ENCODE results near the gene CACNA1G. TPM values are rescaled to one million over a fixed set of nuclear protein-coding genes. Genes with fewer than 3 reads are reported as not detected.

Gene CACNA1G
- total and polyA plus RNA-seq, 9 of the 15 experiments (the other 6 are each of a cell fraction or from before 2014, with no cell fraction given), result 0.01 TPM; not detected in 8

- no peaks in the 10 kb centered on the region for H3K4me1 ChIP-seq (replicated peaks in 1 of 2; ENCODE audit: control insufficient read depth in 2 of 2, insufficient read depth in 2 of 2, low read length in 2 of 2)
- no peaks in the 10 kb centered on the region for H3K9me3 ChIP-seq (replicated peaks; ENCODE audit: control insufficient read depth, insufficient read depth, low read depth, low read length)
- H3K79me2 ChIP-seq (ENCODE audit: control insufficient read depth, insufficient read depth, low read length), result no peaks in the 10 kb centered on the region
- no peak for TF ChIP-seq ZSCAN29 (IDR thresholded peaks at IDR 0.05)
- TF ChIP-seq ZNF75A (CRISPR knock-in tag; IDR thresholded peaks at IDR 0.05), result no peak
- no peak for TF ChIP-seq FOXK1 (CRISPR knock-in tag; IDR thresholded peaks at IDR 0.05; ENCODE audit: borderline replicate concordance)
- no peak for TF ChIP-seq HMGN3 (IDR thresholded peaks at IDR 0.05; ENCODE audit: borderline replicate concordance, extremely low read depth, insufficient read length, low read depth, low read length)
- TF ChIP-seq, protein P1, sequence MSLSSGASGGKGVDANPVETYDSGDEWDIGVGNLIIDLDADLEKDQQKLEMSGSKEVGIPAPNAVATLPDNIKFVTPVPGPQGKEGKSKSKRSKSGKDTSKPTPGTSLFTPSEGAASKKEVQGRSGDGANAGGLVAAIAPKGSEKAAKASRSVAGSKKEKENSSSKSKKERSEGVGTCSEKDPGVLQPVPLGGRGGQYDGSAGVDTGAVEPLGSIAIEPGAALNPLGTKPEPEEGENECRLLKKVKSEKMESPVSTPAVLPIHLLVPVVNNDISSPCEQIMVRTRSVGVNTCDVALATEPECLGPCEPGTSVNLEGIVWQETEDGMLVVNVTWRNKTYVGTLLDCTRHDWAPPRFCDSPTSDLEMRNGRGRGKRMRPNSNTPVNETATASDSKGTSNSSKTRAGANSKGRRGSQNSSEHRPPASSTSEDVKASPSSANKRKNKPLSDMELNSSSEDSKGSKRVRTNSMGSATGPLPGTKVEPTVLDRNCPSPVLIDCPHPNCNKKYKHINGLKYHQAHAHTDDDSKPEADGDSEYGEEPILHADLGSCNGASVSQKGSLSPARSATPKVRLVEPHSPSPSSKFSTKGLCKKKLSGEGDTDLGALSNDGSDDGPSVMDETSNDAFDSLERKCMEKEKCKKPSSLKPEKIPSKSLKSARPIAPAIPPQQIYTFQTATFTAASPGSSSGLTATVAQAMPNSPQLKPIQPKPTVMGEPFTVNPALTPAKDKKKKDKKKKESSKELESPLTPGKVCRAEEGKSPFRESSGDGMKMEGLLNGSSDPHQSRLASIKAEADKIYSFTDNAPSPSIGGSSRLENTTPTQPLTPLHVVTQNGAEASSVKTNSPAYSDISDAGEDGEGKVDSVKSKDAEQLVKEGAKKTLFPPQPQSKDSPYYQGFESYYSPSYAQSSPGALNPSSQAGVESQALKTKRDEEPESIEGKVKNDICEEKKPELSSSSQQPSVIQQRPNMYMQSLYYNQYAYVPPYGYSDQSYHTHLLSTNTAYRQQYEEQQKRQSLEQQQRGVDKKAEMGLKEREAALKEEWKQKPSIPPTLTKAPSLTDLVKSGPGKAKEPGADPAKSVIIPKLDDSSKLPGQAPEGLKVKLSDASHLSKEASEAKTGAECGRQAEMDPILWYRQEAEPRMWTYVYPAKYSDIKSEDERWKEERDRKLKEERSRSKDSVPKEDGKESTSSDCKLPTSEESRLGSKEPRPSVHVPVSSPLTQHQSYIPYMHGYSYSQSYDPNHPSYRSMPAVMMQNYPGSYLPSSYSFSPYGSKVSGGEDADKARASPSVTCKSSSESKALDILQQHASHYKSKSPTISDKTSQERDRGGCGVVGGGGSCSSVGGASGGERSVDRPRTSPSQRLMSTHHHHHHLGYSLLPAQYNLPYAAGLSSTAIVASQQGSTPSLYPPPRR (CRISPR knock-in tag; IDR thresholded peaks at IDR 0.05; ENCODE audit: borderline replicate concordance), result no peak
- no peak for TF ChIP-seq ZNF398 (CRISPR knock-in tag; IDR thresholded peaks at IDR 0.05)
- TF ChIP-seq TCF3 (CRISPR knock-in tag; IDR thresholded peaks at IDR 0.05), result no peak
- no peak overlapping the region for H3K4me3 ChIP-seq
- H3K27me3 ChIP-seq (ENCODE audit: control insufficient read depth in 2 of 2, insufficient read depth in 2 of 2, low read length in 2 of 2), result peaks cover 6 to 42% of the 10 kb centered on the region in 2 experiments; a peak in 3 of 5 replicates
- H3K36me3 ChIP-seq (ENCODE audit: control insufficient read depth, insufficient read depth, low read length), result no peaks in the 10 kb centered on the region
- H2AFZ ChIP-seq (ENCODE audit: low read depth, low read length), result no peak overlapping the region
- DNase-seq (ENCODE audit: extremely low read depth in 1 of 4, low spot score in 3 of 4) (no peak), ATAC-seq (no peak), FAIRE-seq (no peak)
- in situ Hi-C loops (cut with MboI) (no loop called here), intact Hi-C loops (cut with micrococcal nuclease) (no loop called here)
- H3K27ac ChIP-seq (ENCODE audit: extremely low read depth, low read depth, low read length), result no peak overlapping the region
- no TSS peak for BruUV-seq (replicated peaks)
- no peaks in the 10 kb centered on the region for H3K9me1 ChIP-seq (ENCODE audit: control insufficient read depth, insufficient read depth, low read length)
- H3K4me2 ChIP-seq (ENCODE audit: insufficient read depth, low read length), result no peak overlapping the region
- CTCF ChIA-PET (ENCODE audit: low intra/inter-chr PET ratio), result no interaction called here
- no peaks in the 10 kb centered on the region for H4K20me1 ChIP-seq (replicated peaks; ENCODE audit: control insufficient read depth, insufficient read depth, low read length)
- no peak overlapping the region for H3K9ac ChIP-seq (ENCODE audit: insufficient read depth in 1 of 2, low read depth in 2 of 2, low read length in 2 of 2)
- 11% methylated on average over 7 of the region's 8 CpGs for WGBS (ENCODE audit: insufficient coverage, low coverage, missing lambda C conversion rate)
- POLR2A ChIA-PET, result no interaction called here
Measured at GRCh38 chr17:50519141-50519834, 41.2 kb upstream of the CACNA1G start.
